Ovary (tissue), 9 donors: ENCODE data around the gene TAS1R1. TPM values are rescaled to one million over a fixed set of nuclear protein-coding genes. Genes with fewer than 3 reads are reported as not detected.

Experiments used
- DNase-seq, 5 donors: peaks; one replicate each; pipeline ENCODE4 v3.0.0-alpha.2; 2019 to 2020
- H3K27ac ChIP-seq, 2 donors: fragments of 200-600 bp; one replicate each; pipeline versions ENCODE4 v1.5.1 to v1.8.0; 2019 to 2022
- H3K27me3 ChIP-seq: fragments of 200-600 bp; one replicate; pipeline ENCODE4 v1.8.0; 2022
- H3K36me3 ChIP-seq: fragments of 200-600 bp; sonication (generic); one replicate; pipeline ENCODE4 v1.5.1; 2019
- H3K4me1 ChIP-seq: one replicate; pipeline ENCODE4 v1.8.1; 2013; ENCODE audit warnings: mild to moderate bottlenecking, moderate library complexity; ENCODE audit not compliant: insufficient read depth
- H3K4me3 ChIP-seq: fragments of 200-600 bp; sonication (generic); one replicate; pipeline ENCODE4 v1.5.1; 2017
- H3K9me3 ChIP-seq, 2 donors: fragments of 200-600 bp in 1 of 2; sonication (generic) in 1 of 2; one replicate each; pipeline versions ENCODE4 v1.5.1 to v1.8.1; 2013 to 2019; ENCODE audit warnings: mild to moderate bottlenecking in 1 of 2, moderate library complexity in 1 of 2
- EP300 ChIP-seq: sonication (generic); formaldehyde crosslinking; IDR thresholded peaks from one replicate; pipeline ENCODE4 v1.6.1; 2017; ENCODE audit warnings: antibody characterized with exemption
- POLR2A ChIP-seq: fragments of 450-650 bp; IDR thresholded peaks from one replicate; pipeline ENCODE4 v1.6.1; 2017; ENCODE audit warnings: antibody characterized with exemption, mild to moderate bottlenecking, moderate library complexity
- WGBS, 3 donors: extraction: QIAGEN DNeasy Blood & Tissue Kit in 1 of 3; methylation state at CpG; one replicate each; pipeline versions ENCODE4 v1.1.5 to v1.1.7; 2013 to 2017; 5-methylcytosine and 5-hydroxymethylcytosine counted together
- intact Hi-C, 4 donors: fragments of 100-400 bp; cut with DNase I; formaldehyde crosslinking; loops; one replicate each; pipeline versions ENCODE4 v1.11.0 to v1.15.1; 2022 to 2023
- polyA plus RNA-seq, 2 donors: library from polyadenylated mRNA; stranded (reverse); fragments of 200-250 nt in 1 of 2; fragments of 350-450 nt in 1 of 2; fragmentation: Illumina TruSeq in 1 of 2; extraction: RNeasy Lipid Tissue Mini Kit (QIAGEN cat#74804) in 1 of 2; gene quantifications; one replicate each; pipeline ENCODE4 v1.2.3, GENCODE V29; 2013 to 2014
- total RNA-seq, 7 donors: library from RNA; depleted of rRNA in 2 of 7; stranded (reverse); fragments of >200 nt in 2 of 7; fragmentation: NEBNext Ultra II Directional in 3 of 7; extraction: Animal tissue kit (Norgen Biotek cat#: 25700) in 3 of 7; gene quantifications; one replicate each; pipeline versions ENCODE4 v1.1.0 to v1.2.4, GENCODE V29; 2016 to 2023
- TF ChIP-seq, protein P1 (sequence below), 3 donors: fragments of 450-650 bp in 2 of 3; fragments of 200-600 bp in 1 of 3; IDR thresholded peaks; one replicate each; pipeline versions ENCODE4 v1.5.1 to v1.8.0; 2016 to 2022; ENCODE audit warnings: antibody characterized with exemption in 3 of 3, mild to moderate bottlenecking in 1 of 3
- donor health status: DM: no; HTN: no; CAD: no; lungs with moderate emphysema.
- donor health status: DM: no; HTN: no; CAD: no.
- donor health status: Bipolar disorder and iron deficiency.
- donor health status: DM: yes; HTN: yes; CAD: no.
- donor health status: DM: no; HTN: no; CAD: no.
- donor health status: DM: yes; HTN: yes; CAD: no.

TAS1R1 gene
- total and polyA plus RNA-seq, 9 donors = 0.20 to 0.74 (median 0.33) TPM; not detected in 3

DNA sequence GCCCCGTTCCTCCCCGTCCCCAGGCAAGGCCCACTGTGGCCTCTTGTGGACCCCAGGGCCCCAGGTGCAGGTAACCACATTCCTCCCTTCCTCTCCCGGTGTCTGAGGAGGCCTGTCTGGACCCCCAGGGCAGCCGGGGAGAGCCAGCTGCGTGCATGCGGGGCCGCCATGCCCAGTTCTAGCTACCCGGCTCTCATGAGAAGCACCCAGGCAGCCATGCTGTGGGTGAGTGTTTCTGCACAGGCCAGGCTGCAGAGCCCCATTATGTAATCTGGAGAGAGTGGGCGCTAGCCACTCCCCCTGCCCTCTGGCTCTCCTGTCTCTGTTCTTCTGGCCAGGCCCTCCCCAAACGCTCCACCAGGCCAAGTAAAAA is 45.2 kb upstream of the TAS1R1 start:
- TF ChIP-seq EP300 = no peak
- TF ChIP-seq, protein P1, sequence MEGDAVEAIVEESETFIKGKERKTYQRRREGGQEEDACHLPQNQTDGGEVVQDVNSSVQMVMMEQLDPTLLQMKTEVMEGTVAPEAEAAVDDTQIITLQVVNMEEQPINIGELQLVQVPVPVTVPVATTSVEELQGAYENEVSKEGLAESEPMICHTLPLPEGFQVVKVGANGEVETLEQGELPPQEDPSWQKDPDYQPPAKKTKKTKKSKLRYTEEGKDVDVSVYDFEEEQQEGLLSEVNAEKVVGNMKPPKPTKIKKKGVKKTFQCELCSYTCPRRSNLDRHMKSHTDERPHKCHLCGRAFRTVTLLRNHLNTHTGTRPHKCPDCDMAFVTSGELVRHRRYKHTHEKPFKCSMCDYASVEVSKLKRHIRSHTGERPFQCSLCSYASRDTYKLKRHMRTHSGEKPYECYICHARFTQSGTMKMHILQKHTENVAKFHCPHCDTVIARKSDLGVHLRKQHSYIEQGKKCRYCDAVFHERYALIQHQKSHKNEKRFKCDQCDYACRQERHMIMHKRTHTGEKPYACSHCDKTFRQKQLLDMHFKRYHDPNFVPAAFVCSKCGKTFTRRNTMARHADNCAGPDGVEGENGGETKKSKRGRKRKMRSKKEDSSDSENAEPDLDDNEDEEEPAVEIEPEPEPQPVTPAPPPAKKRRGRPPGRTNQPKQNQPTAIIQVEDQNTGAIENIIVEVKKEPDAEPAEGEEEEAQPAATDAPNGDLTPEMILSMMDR (IDR thresholded peaks at IDR 0.05) = no peak
- TF ChIP-seq POLR2A = no peak
- WGBS, 3 donors = 67 to 75% (median 75%) methylated on average over 10 of the region's 10 CpGs

DNA sequence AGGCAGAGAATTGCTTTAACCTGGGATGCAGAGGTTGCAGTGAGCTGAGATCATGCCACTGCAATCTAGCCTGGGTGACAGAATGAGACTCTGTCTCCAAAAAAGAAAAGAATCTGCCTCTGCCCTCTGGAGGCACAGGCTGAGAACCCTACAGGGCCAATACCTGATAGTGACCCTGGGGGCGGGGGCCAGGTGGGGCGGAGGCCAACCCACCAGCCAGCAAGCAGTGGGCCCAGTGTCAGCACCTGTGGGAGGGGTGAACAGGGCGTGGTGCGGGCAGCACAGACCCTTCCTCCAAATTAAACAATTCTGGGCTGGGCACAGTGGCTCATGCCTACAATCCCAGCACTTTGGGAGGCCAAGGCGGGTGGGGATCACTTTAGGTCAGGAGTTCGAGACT is 44.6 kb upstream of the TAS1R1 start:
- H3K4me1 ChIP-seq = peaks cover 3% of the 10 kb centered on the region
- 79 to 93% (median 79%) methylated on average over 6 of the region's 6 CpGs for WGBS, 3 donors
- no peak for DNase-seq
- no peak overlapping the region for H3K4me3 ChIP-seq
- no peaks in the 10 kb centered on the region for H3K9me3 ChIP-seq
- no peaks in the 10 kb centered on the region for H3K36me3 ChIP-seq
- intact Hi-C loops = no loop called here
- H3K27ac ChIP-seq = no peak overlapping the region
- no peaks in the 10 kb centered on the region for H3K27me3 ChIP-seq
- TF ChIP-seq EP300 = no peak
- TF ChIP-seq POLR2A = no peak
- TF ChIP-seq, protein P1 (IDR thresholded peaks at IDR 0.05) = no peak

More for the DNA sequence above, 45.2 kb upstream of the TAS1R1 start:
- H3K27ac ChIP-seq = no peak overlapping the region
- H3K36me3 ChIP-seq = no peaks in the 10 kb centered on the region
- no peaks in the 10 kb centered on the region for H3K9me3 ChIP-seq
- intact Hi-C loops = no loop called here
- peaks cover 3% of the 10 kb centered on the region for H3K4me1 ChIP-seq
- no peak for DNase-seq
- H3K4me3 ChIP-seq = no peak overlapping the region
- no peaks in the 10 kb centered on the region for H3K27me3 ChIP-seq

DNA sequence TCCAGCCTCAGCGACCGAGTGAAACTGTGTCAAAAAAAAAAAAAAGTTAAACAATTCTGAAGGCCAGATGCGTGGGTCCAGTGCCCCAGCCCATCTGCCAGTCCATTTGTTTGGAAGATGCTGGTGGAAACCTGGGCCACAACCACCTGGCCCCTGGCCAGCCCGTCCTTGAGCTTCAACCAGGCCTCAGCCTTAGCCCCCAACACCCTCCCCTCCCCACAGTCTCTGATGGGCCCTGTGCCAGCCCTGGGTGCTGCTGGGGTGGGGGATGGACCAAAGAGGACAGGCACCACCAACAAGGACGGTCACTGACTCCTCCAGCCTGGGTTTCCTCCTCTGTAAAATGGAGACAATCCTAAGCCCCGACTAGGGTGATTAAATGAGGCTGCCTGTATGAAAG is 44.1 kb upstream of the TAS1R1 start:
- Histone ChIP-seq H3K27ac (no peak overlapping the region), H3K4me3 (no peak overlapping the region), H3K27me3 (no peaks in the 10 kb centered on the region), H3K9me3 (no peaks in the 10 kb centered on the region), H3K36me3 (no peaks in the 10 kb centered on the region), H3K4me1 (peaks cover 3% of the 10 kb centered on the region)
- intact Hi-C loops = no loop called here
- no peak for DNase-seq
- WGBS, 3 donors = 60 to 71% (median 71%) methylated on average over 5 to 6 of the region's 6 CpGs
- TF ChIP-seq POLR2A = no peak
- TF ChIP-seq, protein P1 (IDR thresholded peaks at IDR 0.05) = no peak
- no peak for TF ChIP-seq EP300

- TF ChIP-seq, protein P1 (IDR thresholded peaks at IDR 0.05) = no peak
- no peak for TF ChIP-seq EP300
- TF ChIP-seq POLR2A = no peak
- WGBS, 3 donors = 79 to 87% (median 85%) methylated on average over 16 of the region's 16 CpGs
- Histone ChIP-seq H3K27ac (no peak overlapping the region), H3K4me3 (no peak overlapping the region), H3K9me3 (no peaks in the 10 kb centered on the region), H3K27me3 (no peaks in the 10 kb centered on the region), H3K4me1 (peaks cover 3% of the 10 kb centered on the region), H3K36me3 (no peaks in the 10 kb centered on the region)
- intact Hi-C loops = no loop called here
- DNase-seq = no peak
These were observed 43.4 kb upstream of the TAS1R1 start for GRCh38 chr1:6511561-6512244.
